Lung (tissue), 12 donors: ENCODE data around the gene MESP2. TPM values are rescaled to one million over a fixed set of nuclear protein-coding genes. Genes with fewer than 3 reads are reported as not detected.

Source experiments
- ATAC-seq: fragments of 200-7000 bp; cut with Tn5 transposase; one replicate; pipeline ENCODE4 v1.9.1; 2020; ENCODE audit warnings: moderate number of reproducible peaks; ENCODE audit not compliant: insufficient read depth, low FRiP score
- DNase-seq, 3 donors: peaks; one replicate each; pipeline ENCODE4 v3.0.0-alpha.2; 2013 to 2017
- H3K27ac ChIP-seq, 2 donors: one replicate each; pipeline ENCODE4 v1.5.1; 2013; ENCODE audit warnings: mild to moderate bottlenecking in 2 of 2, moderate library complexity in 2 of 2, control low read depth in 1 of 2, inconsistent platforms in 1 of 2, low read depth in 1 of 2, low read length in 1 of 2
- H3K27me3 ChIP-seq, 3 donors: one replicate each; pipeline ENCODE4 v1.5.1; 2013; ENCODE audit warnings: low read length in 2 of 3; ENCODE audit not compliant: control insufficient read depth in 3 of 3, insufficient read depth in 3 of 3
- H3K36me3 ChIP-seq, 4 donors: one replicate each; pipeline ENCODE4 v1.5.1; 2013; ENCODE audit warnings: low read length in 4 of 4, mild to moderate bottlenecking in 1 of 4, moderate library complexity in 1 of 4; ENCODE audit not compliant: control insufficient read depth in 4 of 4, insufficient read depth in 4 of 4
- H3K4me1 ChIP-seq, 5 donors: one replicate each; pipeline ENCODE4 v1.5.1; 2013; ENCODE audit warnings: low read length in 5 of 5, mild to moderate bottlenecking in 2 of 5, moderate library complexity in 1 of 5; ENCODE audit not compliant: control insufficient read depth in 5 of 5, insufficient read depth in 5 of 5
- H3K4me3 ChIP-seq: one replicate; pipeline ENCODE4 v1.5.1; 2013; ENCODE audit warnings: mild to moderate bottlenecking, control low read depth, moderate library complexity
- H3K9ac ChIP-seq, 2 donors: one replicate each; pipeline ENCODE4 v1.5.1; 2013; ENCODE audit warnings: low read length in 2 of 2, control low read depth in 1 of 2; ENCODE audit not compliant: insufficient read depth in 1 of 2
- H3K9me3 ChIP-seq, 4 donors: one replicate each; pipeline ENCODE4 v1.5.1; 2013; ENCODE audit warnings: low read length in 3 of 4, mild to moderate bottlenecking in 1 of 4, moderate library complexity in 1 of 4; ENCODE audit not compliant: control insufficient read depth in 4 of 4, insufficient read depth in 3 of 4
- WGBS, 2 donors: extraction: QIAGEN DNeasy Blood & Tissue Kit; methylation state at CpG; one replicate each; pipeline ENCODE4 v1.1.7; 2013; 5-methylcytosine and 5-hydroxymethylcytosine counted together
- polyA plus RNA-seq, 2 donors: library from polyadenylated mRNA; stranded (reverse); fragments of 200-250 nt; gene quantifications; one replicate each; pipeline ENCODE4 v1.2.1, GENCODE V29; 2013
- total RNA-seq, 2 donors: library from RNA; depleted of rRNA in 1 of 2; stranded (reverse); fragments of >200 nt in 1 of 2; gene quantifications; one replicate each; pipeline ENCODE4 v1.2.1, GENCODE V29; 2014 to 2021
- TF ChIP-seq, protein P1 (sequence below): IDR thresholded peaks from 2 replicates; pipeline ENCODE4 v1.5.1; 2012; ENCODE audit warnings: mild to moderate bottlenecking; ENCODE audit errors: control extremely low read depth, extremely low read depth
- donor health status: control.
- donor health status: control.
- donor health status: Bipolar disorder and iron deficiency.
- donor health status: healthy.
- donor health status: DM: yes; HTN: yes; CAD: no.

MESP2 gene
- total and polyA plus RNA-seq, 4 donors, result 0.17 to 0.71 (median 0.55) TPM; not detected in 1

DNA sequence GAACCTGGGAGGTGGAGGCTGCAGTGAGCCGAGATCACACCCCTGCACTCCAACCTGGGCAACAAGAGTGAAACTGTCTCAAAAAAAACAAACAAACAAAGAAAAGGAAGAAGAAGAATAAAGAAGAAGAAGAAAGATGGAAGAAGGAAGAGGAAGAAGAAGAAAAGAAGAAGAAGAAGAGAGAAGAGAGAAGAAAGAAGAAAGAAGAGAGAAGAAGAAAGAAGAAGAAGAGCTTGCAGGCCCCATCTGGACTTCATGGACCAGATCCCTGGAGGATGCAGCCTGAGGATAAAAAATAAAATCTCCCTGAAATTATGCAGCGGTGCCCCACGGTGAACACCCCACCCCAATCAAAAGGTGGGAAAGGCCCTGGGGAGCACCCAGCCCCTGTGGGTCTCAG is 16.3 kb upstream of the MESP2 start:
- Histone ChIP-seq H3K4me3 (no peak overlapping the region), H3K4me1 (peaks cover 0 to 6% (median 0%) of the 10 kb centered on the region in 5 donors), H3K27ac (no peak overlapping the region), H3K36me3 (no peaks in the 10 kb centered on the region), H3K27me3 (no peaks in the 10 kb centered on the region), H3K9me3 (no peaks in the 10 kb centered on the region), H3K9ac (no peak overlapping the region)
- TF ChIP-seq, protein P1, sequence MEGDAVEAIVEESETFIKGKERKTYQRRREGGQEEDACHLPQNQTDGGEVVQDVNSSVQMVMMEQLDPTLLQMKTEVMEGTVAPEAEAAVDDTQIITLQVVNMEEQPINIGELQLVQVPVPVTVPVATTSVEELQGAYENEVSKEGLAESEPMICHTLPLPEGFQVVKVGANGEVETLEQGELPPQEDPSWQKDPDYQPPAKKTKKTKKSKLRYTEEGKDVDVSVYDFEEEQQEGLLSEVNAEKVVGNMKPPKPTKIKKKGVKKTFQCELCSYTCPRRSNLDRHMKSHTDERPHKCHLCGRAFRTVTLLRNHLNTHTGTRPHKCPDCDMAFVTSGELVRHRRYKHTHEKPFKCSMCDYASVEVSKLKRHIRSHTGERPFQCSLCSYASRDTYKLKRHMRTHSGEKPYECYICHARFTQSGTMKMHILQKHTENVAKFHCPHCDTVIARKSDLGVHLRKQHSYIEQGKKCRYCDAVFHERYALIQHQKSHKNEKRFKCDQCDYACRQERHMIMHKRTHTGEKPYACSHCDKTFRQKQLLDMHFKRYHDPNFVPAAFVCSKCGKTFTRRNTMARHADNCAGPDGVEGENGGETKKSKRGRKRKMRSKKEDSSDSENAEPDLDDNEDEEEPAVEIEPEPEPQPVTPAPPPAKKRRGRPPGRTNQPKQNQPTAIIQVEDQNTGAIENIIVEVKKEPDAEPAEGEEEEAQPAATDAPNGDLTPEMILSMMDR, result no peak
- ATAC-seq (no peak), DNase-seq (no peak)
- 84 to 96% methylated on average over 3 of the region's 3 CpGs for WGBS, 2 donors

DNA sequence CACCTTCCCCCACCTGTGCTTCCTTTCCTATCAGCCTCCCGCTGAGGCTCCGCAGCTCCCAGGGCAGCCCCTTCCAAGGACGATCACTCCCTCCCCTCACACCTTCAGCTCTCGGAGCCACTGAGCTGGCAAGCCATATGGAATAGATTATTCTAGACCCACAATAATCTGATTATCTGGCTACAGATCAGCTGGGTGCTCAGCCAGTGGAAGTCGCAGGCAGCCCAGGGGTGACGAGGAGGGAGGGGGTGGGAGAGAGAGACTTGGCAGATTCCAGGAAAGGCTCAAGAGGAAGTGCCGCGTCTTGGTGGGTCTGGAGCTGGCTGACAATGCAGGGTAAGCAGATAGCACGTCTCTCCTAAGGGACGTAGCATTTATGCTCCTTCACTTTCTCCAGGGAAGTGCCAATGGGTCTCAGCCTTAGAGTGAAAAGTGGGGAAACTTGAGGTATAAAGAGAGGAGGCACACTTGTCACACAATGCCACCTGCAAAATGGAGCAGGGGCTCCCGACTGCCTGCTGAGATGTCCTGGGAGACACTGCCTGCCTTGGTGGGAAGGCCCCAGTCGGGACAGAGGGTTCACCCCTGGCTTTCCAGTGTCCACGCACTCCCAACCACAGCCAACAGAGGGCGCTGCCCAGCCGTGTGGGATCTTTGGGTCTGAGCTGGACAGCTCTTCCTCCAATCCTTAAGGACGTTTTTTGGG is 15.7 kb upstream of the MESP2 start:
- ATAC-seq, result peak; percentile 97

DNA sequence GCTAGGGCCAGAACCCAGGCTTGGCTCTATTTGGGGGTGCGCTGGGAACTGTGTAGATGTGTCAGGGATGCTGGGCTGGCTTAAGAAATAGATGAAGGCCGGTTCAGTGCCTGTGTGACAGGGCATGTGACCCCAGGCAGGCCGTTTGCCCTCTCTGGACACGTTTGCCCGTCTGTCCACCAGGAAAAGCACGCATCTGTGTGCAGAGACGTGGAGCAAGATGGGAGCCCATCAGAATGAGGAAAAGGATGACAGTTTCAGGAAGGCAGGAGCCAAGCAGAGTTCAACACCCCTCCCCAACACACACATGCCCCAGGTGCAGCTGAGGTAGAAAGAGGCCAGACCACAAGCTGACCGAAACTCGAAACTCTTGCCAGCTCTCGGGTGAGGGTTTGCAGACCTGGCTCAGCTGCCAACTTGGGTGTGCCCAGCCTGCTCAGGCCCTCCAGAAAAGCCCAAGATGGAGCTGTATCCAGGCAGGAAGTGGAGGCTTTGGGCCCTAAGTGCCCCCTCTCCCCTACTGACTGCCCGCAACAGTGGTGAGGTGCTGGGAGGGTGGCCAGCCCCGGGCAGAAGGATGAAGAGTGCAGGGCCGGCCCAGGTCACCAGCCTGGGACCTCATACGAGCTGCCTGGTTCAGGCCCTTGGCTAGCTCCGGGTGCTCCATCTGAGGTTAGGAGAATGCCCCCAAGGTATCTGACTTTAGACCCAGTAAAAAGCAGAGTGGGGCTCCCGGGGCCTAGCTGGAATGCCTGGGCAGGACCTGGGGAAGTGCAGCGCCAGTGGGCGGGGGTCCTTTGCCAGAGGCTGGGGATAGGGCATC is 14.9 kb upstream of the MESP2 start:
- Histone ChIP-seq H3K9ac (no peak overlapping the region), H3K27ac (peak overlapping the region in 1 of 2 donors; percentile 35), H3K27me3 (no peaks in the 10 kb centered on the region), H3K4me3 (no peak overlapping the region), H3K36me3 (no peaks in the 10 kb centered on the region), H3K4me1 (peaks cover 0 to 6% (median 0%) of the 10 kb centered on the region in 5 donors), H3K9me3 (no peaks in the 10 kb centered on the region)
- DNase-seq (no peak), ATAC-seq (peak; percentile 64)
- WGBS, 2 donors, result 62 to 72% methylated on average over 18 of the region's 18 CpGs
- TF ChIP-seq, protein P1, result no peak

More for the DNA sequence above, 15.7 kb upstream of the MESP2 start:
- TF ChIP-seq, protein P1, result peak; percentile 95
- Histone ChIP-seq H3K4me3 (no peak overlapping the region), H3K9me3 (no peaks in the 10 kb centered on the region), H3K27ac (peak overlapping the region in 1 of 2 donors; percentile 14), H3K4me1 (peaks cover 0 to 6% (median 0%) of the 10 kb centered on the region in 5 donors), H3K36me3 (no peaks in the 10 kb centered on the region), H3K9ac (no peak overlapping the region), H3K27me3 (no peaks in the 10 kb centered on the region)
- WGBS, 2 donors, result 33% methylated on average over 16 of the region's 16 CpGs
- peak; percentile 70 to 72 (median 72) for DNase-seq
